ENCODE results near the gene VPS13A. TPM values are rescaled to one million over a fixed set of nuclear protein-coding genes. Genes with fewer than 3 reads are reported as not detected.

The VPS13A gene
- total RNA-seq, 1 experiment from 2014 or later, result 31.5 TPM

GRCh38 chr9:77307166-77307565 lies 129.8 kb downstream of the VPS13A start (continued):
- TF ChIP-seq, protein P1, sequence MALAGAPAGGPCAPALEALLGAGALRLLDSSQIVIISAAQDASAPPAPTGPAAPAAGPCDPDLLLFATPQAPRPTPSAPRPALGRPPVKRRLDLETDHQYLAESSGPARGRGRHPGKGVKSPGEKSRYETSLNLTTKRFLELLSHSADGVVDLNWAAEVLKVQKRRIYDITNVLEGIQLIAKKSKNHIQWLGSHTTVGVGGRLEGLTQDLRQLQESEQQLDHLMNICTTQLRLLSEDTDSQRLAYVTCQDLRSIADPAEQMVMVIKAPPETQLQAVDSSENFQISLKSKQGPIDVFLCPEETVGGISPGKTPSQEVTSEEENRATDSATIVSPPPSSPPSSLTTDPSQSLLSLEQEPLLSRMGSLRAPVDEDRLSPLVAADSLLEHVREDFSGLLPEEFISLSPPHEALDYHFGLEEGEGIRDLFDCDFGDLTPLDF (CRISPR knock-in tag; IDR thresholded peaks at IDR 0.05), result no peak
- TF ChIP-seq, protein P2, sequence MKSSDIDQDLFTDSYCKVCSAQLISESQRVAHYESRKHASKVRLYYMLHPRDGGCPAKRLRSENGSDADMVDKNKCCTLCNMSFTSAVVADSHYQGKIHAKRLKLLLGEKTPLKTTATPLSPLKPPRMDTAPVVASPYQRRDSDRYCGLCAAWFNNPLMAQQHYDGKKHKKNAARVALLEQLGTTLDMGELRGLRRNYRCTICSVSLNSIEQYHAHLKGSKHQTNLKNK (CRISPR knock-in tag; IDR thresholded peaks at IDR 0.05), result no peak
- TF ChIP-seq KAT7 (CRISPR knock-in tag; IDR thresholded peaks at IDR 0.05; ENCODE audit: borderline replicate concordance), result no peak
- no peak for TF ChIP-seq RELA (CRISPR knock-in tag; IDR thresholded peaks at IDR 0.05; ENCODE audit: borderline replicate concordance)
- TF ChIP-seq, protein P3, sequence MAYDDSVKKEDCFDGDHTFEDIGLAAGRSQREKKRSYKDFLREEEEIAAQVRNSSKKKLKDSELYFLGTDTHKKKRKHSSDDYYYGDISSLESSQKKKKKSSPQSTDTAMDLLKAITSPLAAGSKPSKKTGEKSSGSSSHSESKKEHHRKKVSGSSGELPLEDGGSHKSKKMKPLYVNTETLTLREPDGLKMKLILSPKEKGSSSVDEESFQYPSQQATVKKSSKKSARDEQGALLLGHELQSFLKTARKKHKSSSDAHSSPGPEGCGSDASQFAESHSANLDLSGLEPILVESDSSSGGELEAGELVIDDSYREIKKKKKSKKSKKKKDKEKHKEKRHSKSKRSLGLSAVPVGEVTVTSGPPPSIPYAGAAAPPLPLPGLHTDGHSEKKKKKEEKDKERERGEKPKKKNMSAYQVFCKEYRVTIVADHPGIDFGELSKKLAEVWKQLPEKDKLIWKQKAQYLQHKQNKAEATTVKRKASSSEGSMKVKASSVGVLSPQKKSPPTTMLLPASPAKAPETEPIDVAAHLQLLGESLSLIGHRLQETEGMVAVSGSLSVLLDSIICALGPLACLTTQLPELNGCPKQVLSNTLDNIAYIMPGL (CRISPR knock-in tag; IDR thresholded peaks at IDR 0.05), result no peak

DNA sequence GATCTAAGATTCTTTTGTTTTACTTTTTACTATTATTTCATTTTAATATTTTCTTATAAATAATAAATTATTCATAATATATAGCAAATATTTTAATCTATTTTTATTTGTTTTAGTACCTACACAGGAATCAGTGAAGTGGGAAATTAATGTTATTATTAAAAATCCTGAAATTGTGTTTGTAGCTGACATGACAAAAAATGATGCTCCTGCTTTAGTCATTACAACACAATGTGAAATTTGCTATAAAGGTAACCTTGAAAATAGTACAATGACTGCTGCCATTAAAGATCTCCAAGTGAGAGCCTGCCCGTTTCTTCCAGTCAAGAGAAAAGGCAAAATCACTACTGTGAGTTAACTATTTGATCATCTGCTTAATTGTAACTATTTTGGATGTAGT lies 138.7 kb downstream of the VPS13A start:
- CTCF ChIA-PET, result no interaction called here
- TF ChIP-seq ATF6 (CRISPR knock-in tag; IDR thresholded peaks at IDR 0.05) (no peak), TEAD1 (CRISPR knock-in tag; IDR thresholded peaks at IDR 0.05) (no peak), HMGA2 (CRISPR knock-in tag; IDR thresholded peaks at IDR 0.05) (peak; percentile 61; the same call in 1 of the 2 replicates), KAT7 (CRISPR knock-in tag; IDR thresholded peaks at IDR 0.05; ENCODE audit: borderline replicate concordance) (no peak)
- TF ChIP-seq, protein P3 (CRISPR knock-in tag; IDR thresholded peaks at IDR 0.05), result no peak
- TF ChIP-seq, protein P4, sequence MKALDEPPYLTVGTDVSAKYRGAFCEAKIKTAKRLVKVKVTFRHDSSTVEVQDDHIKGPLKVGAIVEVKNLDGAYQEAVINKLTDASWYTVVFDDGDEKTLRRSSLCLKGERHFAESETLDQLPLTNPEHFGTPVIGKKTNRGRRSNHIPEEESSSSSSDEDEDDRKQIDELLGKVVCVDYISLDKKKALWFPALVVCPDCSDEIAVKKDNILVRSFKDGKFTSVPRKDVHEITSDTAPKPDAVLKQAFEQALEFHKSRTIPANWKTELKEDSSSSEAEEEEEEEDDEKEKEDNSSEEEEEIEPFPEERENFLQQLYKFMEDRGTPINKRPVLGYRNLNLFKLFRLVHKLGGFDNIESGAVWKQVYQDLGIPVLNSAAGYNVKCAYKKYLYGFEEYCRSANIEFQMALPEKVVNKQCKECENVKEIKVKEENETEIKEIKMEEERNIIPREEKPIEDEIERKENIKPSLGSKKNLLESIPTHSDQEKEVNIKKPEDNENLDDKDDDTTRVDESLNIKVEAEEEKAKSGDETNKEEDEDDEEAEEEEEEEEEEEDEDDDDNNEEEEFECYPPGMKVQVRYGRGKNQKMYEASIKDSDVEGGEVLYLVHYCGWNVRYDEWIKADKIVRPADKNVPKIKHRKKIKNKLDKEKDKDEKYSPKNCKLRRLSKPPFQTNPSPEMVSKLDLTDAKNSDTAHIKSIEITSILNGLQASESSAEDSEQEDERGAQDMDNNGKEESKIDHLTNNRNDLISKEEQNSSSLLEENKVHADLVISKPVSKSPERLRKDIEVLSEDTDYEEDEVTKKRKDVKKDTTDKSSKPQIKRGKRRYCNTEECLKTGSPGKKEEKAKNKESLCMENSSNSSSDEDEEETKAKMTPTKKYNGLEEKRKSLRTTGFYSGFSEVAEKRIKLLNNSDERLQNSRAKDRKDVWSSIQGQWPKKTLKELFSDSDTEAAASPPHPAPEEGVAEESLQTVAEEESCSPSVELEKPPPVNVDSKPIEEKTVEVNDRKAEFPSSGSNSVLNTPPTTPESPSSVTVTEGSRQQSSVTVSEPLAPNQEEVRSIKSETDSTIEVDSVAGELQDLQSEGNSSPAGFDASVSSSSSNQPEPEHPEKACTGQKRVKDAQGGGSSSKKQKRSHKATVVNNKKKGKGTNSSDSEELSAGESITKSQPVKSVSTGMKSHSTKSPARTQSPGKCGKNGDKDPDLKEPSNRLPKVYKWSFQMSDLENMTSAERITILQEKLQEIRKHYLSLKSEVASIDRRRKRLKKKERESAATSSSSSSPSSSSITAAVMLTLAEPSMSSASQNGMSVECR (CRISPR knock-in tag; IDR thresholded peaks at IDR 0.05; ENCODE audit: borderline replicate concordance), result no peak
- H3K27me3 Mint-ChIP-seq (ENCODE audit: low read depth), result no peaks in the 10 kb centered on the region

DNA sequence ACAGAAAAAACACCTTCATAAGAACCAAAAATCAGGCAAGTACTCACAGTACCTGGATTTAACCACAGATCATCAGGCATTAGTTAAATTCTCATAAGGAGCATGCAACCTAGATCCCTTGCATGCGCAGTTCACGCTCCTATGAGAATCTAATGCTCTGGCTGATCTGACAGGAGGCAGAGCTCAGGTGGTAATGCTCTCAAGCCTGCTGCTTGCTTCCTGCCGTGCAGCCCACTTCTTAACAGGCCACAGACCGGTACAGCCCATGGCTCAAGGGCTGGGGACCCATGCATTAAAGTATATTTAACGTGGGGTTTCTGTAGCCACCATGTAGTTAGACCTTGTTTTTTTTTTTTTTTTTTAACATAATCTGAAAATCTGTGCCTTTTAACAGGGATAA lies 147.7 kb downstream of the VPS13A start:
- no peak for DNase-seq (ENCODE audit: low spot score)
- H3K27ac Mint-ChIP-seq, result no peak overlapping the region
- no peak for TF ChIP-seq MYBL2 (CRISPR knock-in tag; IDR thresholded peaks at IDR 0.05)
- TF ChIP-seq SMAD4 (CRISPR knock-in tag; IDR thresholded peaks at IDR 0.05), result no peak
- TF ChIP-seq ATF3 (CRISPR knock-in tag; conservative IDR thresholded peaks at IDR 0.05), result no peak
- no peak for TF ChIP-seq ZBTB43 (CRISPR knock-in tag; IDR thresholded peaks at IDR 0.05)
- TF ChIP-seq ATF6 (CRISPR knock-in tag; IDR thresholded peaks at IDR 0.05), result no peak
- no peak for TF ChIP-seq TEAD1 (CRISPR knock-in tag; IDR thresholded peaks at IDR 0.05)
- TF ChIP-seq HMGA2 (CRISPR knock-in tag; IDR thresholded peaks at IDR 0.05), result no peak
- no peak for TF ChIP-seq JAZF1 (CRISPR knock-in tag; IDR thresholded peaks at IDR 0.05)
- no peak for TF ChIP-seq MXD4 (CRISPR knock-in tag; IDR thresholded peaks at IDR 0.05; ENCODE audit: borderline replicate concordance)
- no peak overlapping the region for H3K4me3 Mint-ChIP-seq
- peaks cover 19% of the 10 kb centered on the region for H3K36me3 Mint-ChIP-seq
- peaks cover 5% of the 10 kb centered on the region; the same call in 1 of the 2 replicates for H3K4me1 Mint-ChIP-seq
- POLR2A ChIA-PET, result no interaction called here
- CTCF ChIA-PET, result no interaction called here
- no peaks in the 10 kb centered on the region for H3K27me3 Mint-ChIP-seq (ENCODE audit: low read depth)
- 0 out of 2 replicates have a peak, but pooled peaks have one; percentile 28 for ATAC-seq
- peaks cover 3% of the 10 kb centered on the region; the same call in 1 of the 2 replicates for H3K9me3 Mint-ChIP-seq

More for the DNA sequence above, 138.7 kb downstream of the VPS13A start:
- peaks cover 10% of the 10 kb centered on the region; the same call in 1 of the 2 replicates for H3K9me3 Mint-ChIP-seq
- no peak overlapping the region for H3K4me3 Mint-ChIP-seq
- POLR2A ChIA-PET, result no interaction called here
- DNase-seq (ENCODE audit: low spot score) (no peak), ATAC-seq (no peak)
- H3K36me3 Mint-ChIP-seq, result peaks cover 21% of the 10 kb centered on the region
- no peak overlapping the region for H3K27ac Mint-ChIP-seq
- H3K4me1 Mint-ChIP-seq, result no peaks in the 10 kb centered on the region

Data from WTC11 (cell line).